ENCODE results near the gene LYPD6. TPM values are rescaled to one million over a fixed set of nuclear protein-coding genes. Genes with fewer than 3 reads are reported as not detected.

LYPD6 gene
- polyA plus RNA-seq, 1 of the 3 experiments (the other 2 are of a cell fraction), result 8.1 TPM

DNA sequence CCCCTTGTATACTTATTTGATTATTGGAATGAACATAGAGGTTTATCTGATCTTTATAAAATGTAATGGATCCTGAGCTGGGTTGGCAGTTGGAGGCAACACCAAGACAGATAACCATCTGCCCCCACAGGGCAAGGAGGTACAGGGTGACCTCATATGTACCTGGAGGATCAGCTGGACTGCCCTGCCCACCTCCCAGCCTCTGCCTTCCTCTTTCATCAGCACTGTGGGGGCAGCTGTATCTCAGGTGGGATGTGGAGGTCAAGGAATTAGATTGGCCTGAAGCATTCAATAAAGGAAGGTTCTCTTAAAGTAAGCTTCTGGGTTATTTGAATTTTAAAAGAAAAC is 92.6 kb downstream of the LYPD6 start (continued):
- TF ChIP-seq EP300 (IDR thresholded peaks at IDR 0.05; ENCODE audit: borderline replicate concordance in 1 of 2, low read depth in 1 of 2, low read length in 1 of 2) (no peak), GATA2 (CRISPR knock-in tag; IDR thresholded peaks at IDR 0.05) (no peak)

DNA sequence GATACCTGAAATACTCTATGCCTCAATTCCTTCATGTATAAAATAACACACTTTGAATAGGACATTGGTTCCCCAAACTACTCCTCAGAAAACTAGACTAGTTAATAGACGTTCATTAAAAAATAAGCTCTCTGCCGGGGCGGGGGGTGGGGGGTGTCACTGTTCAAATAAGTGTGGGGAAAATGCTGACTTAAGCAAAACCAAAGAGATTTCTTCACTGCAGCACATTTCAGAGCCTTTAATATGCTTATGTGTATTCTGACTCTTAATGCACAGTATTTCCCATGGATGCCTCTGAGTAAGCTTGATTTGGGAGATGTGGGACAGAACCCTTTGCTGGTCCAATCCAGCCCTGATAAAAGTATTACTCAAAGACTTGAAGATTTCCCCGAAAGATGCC is 93.2 kb downstream of the LYPD6 start:
- H3K36me3 ChIP-seq (replicated peaks in 1 of 2; ENCODE audit: control insufficient read depth in 1 of 2, insufficient read depth in 2 of 2, low read length in 1 of 2), result no peaks in the 10 kb centered on the region
- H3K27me3 ChIP-seq (ENCODE audit: insufficient read depth), result no peaks in the 10 kb centered on the region
- DNase-seq, result no peak
- no peaks in the 10 kb centered on the region for H3K9me2 ChIP-seq
- no peak overlapping the region for H2AFZ ChIP-seq (ENCODE audit: low read depth)
- H4K20me1 ChIP-seq (ENCODE audit: insufficient read depth), result no peaks in the 10 kb centered on the region
- TF ChIP-seq, protein P1, sequence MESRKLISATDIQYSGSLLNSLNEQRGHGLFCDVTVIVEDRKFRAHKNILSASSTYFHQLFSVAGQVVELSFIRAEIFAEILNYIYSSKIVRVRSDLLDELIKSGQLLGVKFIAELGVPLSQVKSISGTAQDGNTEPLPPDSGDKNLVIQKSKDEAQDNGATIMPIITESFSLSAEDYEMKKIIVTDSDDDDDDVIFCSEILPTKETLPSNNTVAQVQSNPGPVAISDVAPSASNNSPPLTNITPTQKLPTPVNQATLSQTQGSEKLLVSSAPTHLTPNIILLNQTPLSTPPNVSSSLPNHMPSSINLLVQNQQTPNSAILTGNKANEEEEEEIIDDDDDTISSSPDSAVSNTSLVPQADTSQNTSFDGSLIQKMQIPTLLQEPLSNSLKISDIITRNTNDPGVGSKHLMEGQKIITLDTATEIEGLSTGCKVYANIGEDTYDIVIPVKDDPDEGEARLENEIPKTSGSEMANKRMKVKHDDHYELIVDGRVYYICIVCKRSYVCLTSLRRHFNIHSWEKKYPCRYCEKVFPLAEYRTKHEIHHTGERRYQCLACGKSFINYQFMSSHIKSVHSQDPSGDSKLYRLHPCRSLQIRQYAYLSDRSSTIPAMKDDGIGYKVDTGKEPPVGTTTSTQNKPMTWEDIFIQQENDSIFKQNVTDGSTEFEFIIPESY (IDR thresholded peaks at IDR 0.05; ENCODE audit: borderline replicate concordance, low read depth), result no peak
- TF ChIP-seq, protein P2, sequence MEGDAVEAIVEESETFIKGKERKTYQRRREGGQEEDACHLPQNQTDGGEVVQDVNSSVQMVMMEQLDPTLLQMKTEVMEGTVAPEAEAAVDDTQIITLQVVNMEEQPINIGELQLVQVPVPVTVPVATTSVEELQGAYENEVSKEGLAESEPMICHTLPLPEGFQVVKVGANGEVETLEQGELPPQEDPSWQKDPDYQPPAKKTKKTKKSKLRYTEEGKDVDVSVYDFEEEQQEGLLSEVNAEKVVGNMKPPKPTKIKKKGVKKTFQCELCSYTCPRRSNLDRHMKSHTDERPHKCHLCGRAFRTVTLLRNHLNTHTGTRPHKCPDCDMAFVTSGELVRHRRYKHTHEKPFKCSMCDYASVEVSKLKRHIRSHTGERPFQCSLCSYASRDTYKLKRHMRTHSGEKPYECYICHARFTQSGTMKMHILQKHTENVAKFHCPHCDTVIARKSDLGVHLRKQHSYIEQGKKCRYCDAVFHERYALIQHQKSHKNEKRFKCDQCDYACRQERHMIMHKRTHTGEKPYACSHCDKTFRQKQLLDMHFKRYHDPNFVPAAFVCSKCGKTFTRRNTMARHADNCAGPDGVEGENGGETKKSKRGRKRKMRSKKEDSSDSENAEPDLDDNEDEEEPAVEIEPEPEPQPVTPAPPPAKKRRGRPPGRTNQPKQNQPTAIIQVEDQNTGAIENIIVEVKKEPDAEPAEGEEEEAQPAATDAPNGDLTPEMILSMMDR (IDR thresholded peaks at IDR 0.05), result no peak
- no peak for TF ChIP-seq GATA2 (CRISPR knock-in tag; IDR thresholded peaks at IDR 0.05)
- TF ChIP-seq NRF1 (IDR thresholded peaks at IDR 0.05; ENCODE audit: low read depth, low read length), result no peak
- TF ChIP-seq POLR2AphosphoS5 (IDR thresholded peaks at IDR 0.05; ENCODE audit: low read depth, low read length), result no peak
- no peak for TF ChIP-seq RAD21 (IDR thresholded peaks at IDR 0.05; ENCODE audit: low read length)
- TF ChIP-seq EZH2phosphoT487 (IDR thresholded peaks at IDR 0.05; ENCODE audit: borderline replicate concordance, low read depth), result no peak
- TF ChIP-seq, protein P3, sequence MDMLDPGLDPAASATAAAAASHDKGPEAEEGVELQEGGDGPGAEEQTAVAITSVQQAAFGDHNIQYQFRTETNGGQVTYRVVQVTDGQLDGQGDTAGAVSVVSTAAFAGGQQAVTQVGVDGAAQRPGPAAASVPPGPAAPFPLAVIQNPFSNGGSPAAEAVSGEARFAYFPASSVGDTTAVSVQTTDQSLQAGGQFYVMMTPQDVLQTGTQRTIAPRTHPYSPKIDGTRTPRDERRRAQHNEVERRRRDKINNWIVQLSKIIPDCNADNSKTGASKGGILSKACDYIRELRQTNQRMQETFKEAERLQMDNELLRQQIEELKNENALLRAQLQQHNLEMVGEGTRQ (IDR thresholded peaks at IDR 0.05; ENCODE audit: borderline replicate concordance, low read depth, low read length), result no peak
- TF ChIP-seq MXI1 (IDR thresholded peaks at IDR 0.05; ENCODE audit: low read depth, low read length), result no peak
- no peak for TF ChIP-seq FOSL2 (IDR thresholded peaks at IDR 0.05; ENCODE audit: borderline replicate concordance, low read depth)
- TF ChIP-seq EP300 (IDR thresholded peaks at IDR 0.05; ENCODE audit: borderline replicate concordance in 1 of 2, low read depth in 1 of 2, low read length in 1 of 2), result no peak
- TF ChIP-seq YY1 (IDR thresholded peaks at IDR 0.05; ENCODE audit: low read depth), result no peak
- TF ChIP-seq, protein P4, sequence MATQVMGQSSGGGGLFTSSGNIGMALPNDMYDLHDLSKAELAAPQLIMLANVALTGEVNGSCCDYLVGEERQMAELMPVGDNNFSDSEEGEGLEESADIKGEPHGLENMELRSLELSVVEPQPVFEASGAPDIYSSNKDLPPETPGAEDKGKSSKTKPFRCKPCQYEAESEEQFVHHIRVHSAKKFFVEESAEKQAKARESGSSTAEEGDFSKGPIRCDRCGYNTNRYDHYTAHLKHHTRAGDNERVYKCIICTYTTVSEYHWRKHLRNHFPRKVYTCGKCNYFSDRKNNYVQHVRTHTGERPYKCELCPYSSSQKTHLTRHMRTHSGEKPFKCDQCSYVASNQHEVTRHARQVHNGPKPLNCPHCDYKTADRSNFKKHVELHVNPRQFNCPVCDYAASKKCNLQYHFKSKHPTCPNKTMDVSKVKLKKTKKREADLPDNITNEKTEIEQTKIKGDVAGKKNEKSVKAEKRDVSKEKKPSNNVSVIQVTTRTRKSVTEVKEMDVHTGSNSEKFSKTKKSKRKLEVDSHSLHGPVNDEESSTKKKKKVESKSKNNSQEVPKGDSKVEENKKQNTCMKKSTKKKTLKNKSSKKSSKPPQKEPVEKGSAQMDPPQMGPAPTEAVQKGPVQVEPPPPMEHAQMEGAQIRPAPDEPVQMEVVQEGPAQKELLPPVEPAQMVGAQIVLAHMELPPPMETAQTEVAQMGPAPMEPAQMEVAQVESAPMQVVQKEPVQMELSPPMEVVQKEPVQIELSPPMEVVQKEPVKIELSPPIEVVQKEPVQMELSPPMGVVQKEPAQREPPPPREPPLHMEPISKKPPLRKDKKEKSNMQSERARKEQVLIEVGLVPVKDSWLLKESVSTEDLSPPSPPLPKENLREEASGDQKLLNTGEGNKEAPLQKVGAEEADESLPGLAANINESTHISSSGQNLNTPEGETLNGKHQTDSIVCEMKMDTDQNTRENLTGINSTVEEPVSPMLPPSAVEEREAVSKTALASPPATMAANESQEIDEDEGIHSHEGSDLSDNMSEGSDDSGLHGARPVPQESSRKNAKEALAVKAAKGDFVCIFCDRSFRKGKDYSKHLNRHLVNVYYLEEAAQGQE (IDR thresholded peaks at IDR 0.05; ENCODE audit: low read depth, low read length), result no peak
- H3K9ac ChIP-seq, result no peak overlapping the region
- H3F3A ChIP-seq (replicated peaks; ENCODE audit: insufficient read depth), result no peaks in the 10 kb centered on the region
- no peak overlapping the region for H3K4me2 ChIP-seq
- ChIA-PET POLR2A (no interaction called here), CTCF (interaction anchor here (0.5 to 1.1 kb wide), 2 partner anchors 138 to 1372 kb away, joined by 3 to 4 read pairs; no protein-coding TSS in a partner anchor)
- no peaks in the 10 kb centered on the region for H3K79me2 ChIP-seq (ENCODE audit: insufficient read depth)
- peaks cover 0 to 2% of the 10 kb centered on the region in 2 experiments; a peak in 2 of 4 replicates for H3K4me1 ChIP-seq (ENCODE audit: control insufficient read depth in 1 of 2, insufficient read depth in 2 of 2, low read depth in 1 of 2, low read length in 1 of 2)
- WGBS (ENCODE audit: low lambda C conversion rate), result 90% methylated on average over 4 of the region's 4 CpGs
- H3K9me3 ChIP-seq, result no peaks in the 10 kb centered on the region
- H3K27ac ChIP-seq (ENCODE audit: low read depth in 2 of 2, low read length in 1 of 2), result no peak overlapping the region
- H3K4me3 ChIP-seq (ENCODE audit: low read depth in 2 of 2, low read length in 1 of 2), result no peak overlapping the region
